DND-41 (cell line): ENCODE measurements around the gene MYOF.

ENCODE experiments used
- ATAC-seq: fragments of 200-7000 bp; cut with Tn5 transposase; 3 replicates; pipeline ENCODE4 v1.9.1; 2021; ENCODE audit warnings: low read depth; ENCODE audit not compliant: insufficient read depth
- DNase-seq: peaks from one replicate; pipeline ENCODE4 v3.0.0-alpha.2; 2020
- H2AFZ ChIP-seq: 2 replicates; pipeline ENCODE4 v1.6.0; 2012; ENCODE audit warnings: low read depth, low read length
- H3K27ac ChIP-seq: 2 replicates; pipeline ENCODE4 v1.5.1; 2012; ENCODE audit warnings: low read length, inconsistent platforms
- H3K27me3 ChIP-seq: fragments of 200-600 bp; sonication (generic); 2 replicates; pipeline ENCODE4 v1.6.0; 2012; ENCODE audit warnings: low read length, mild to moderate bottlenecking, inconsistent platforms; ENCODE audit not compliant: insufficient read depth, poor library complexity
- H3K36me3 ChIP-seq: 2 replicates; pipeline ENCODE4 v1.5.1; 2012; ENCODE audit warnings: low read length, inconsistent platforms; ENCODE audit not compliant: insufficient read depth
- H3K4me1 ChIP-seq: 2 replicates; pipeline ENCODE4 v1.5.1; 2012; ENCODE audit warnings: mild to moderate bottlenecking, low read length; ENCODE audit not compliant: insufficient read depth
- H3K4me2 ChIP-seq: 2 replicates; pipeline ENCODE4 v1.6.0; 2012; ENCODE audit warnings: mild to moderate bottlenecking, moderate library complexity, low read length, inconsistent platforms; ENCODE audit not compliant: insufficient read depth
- H3K4me3 ChIP-seq, 2 experiments: fragments of 200-600 bp in 1 of 2; shearing (Covaris generic) in 1 of 2; 2 replicates each; pipeline ENCODE4 v1.5.1; 2012 to 2016; ENCODE audit warnings: inconsistent platforms in 2 of 2, low read length in 2 of 2, mild to moderate bottlenecking in 2 of 2, low read depth in 1 of 2, moderate library complexity in 1 of 2
- H3K79me2 ChIP-seq: 2 replicates; pipeline ENCODE4 v1.6.0; 2012; ENCODE audit warnings: low read length, inconsistent platforms; ENCODE audit not compliant: insufficient read depth
- H3K9ac ChIP-seq: 2 replicates; pipeline ENCODE4 v1.6.0; 2012; ENCODE audit warnings: low read depth, mild to moderate bottlenecking, inconsistent platforms, low read length, moderate library complexity
- H3K9me3 ChIP-seq: 2 replicates; pipeline ENCODE4 v1.5.1; 2012; ENCODE audit warnings: low read length, moderate library complexity, mild to moderate bottlenecking, inconsistent platforms; ENCODE audit not compliant: insufficient read depth, severe bottlenecking
- H4K20me1 ChIP-seq: 2 replicates; pipeline ENCODE4 v1.6.0; 2012; ENCODE audit warnings: low read length; ENCODE audit not compliant: insufficient read depth
- CTCF ChIP-seq: IDR thresholded peaks from 2 replicates; pipeline ENCODE4 v1.5.1; 2012; ENCODE audit warnings: borderline replicate concordance, low read length, moderate library complexity, mild to moderate bottlenecking; ENCODE audit not compliant: poor library complexity, severe bottlenecking; ENCODE audit errors: extremely low read depth
- EZH2 ChIP-seq: IDR thresholded peaks from 3 replicates; pipeline ENCODE4 v1.6.1; 2012; ENCODE audit warnings: borderline replicate concordance, low read depth, mild to moderate bottlenecking, moderate library complexity, low read length, inconsistent platforms; ENCODE audit not compliant: severe bottlenecking

The MYOF gene

DNA sequence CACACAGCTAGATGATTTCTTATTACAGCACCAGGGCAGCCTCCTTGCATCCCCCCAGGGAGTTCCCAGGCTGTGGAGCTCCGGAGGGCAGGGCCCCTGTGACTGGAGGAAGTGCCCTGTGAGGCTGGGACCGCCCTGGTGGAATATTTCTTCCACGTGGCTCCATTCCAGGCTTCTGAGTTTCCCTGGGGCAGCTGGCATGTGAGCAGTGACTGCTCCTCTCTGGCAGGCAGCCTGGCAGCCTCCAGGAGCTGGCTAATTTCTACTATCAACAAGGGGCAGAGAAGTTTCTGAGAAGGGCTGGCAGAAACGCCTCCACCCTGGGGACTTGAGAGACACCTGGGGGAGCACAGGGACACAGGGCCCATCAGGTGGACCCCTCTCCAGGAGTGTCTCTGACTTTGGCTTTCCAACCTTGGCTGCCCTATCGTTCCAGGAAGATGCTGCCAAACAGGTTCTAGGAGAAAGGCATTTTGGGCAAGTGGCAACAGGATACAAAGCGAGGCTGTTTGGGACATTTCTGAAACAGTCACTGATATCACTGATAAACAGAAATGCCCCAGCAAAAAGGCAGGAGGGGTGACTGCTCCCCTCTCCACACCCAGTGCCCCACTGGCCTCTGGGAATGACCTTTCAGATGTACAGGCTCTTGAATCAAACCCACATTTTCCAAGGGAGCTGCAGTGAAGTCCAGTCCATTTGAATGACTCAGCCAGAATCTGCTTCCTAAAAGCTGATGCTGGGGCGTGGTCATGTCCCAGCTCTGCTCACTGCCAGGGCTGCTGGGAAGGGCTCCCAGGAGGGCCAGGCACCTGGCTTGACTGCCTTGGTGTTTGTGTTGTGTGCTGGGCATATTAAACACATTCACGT lies 16.1 kb downstream of the MYOF start:
- Histone ChIP-seq H3K27ac (no peak overlapping the region), H3K79me2 (no peaks in the 10 kb centered on the region)

GRCh38 chr10:93464776-93465388 lies 17.3 kb downstream of the MYOF start:
- Histone ChIP-seq H3K9ac (no peak overlapping the region), H3K4me1 (no peaks in the 10 kb centered on the region)

More for the DNA sequence above, 16.1 kb downstream of the MYOF start:
- ATAC-seq (no peak), DNase-seq (no peak)
- Histone ChIP-seq H4K20me1 (no peaks in the 10 kb centered on the region), H3K4me1 (no peaks in the 10 kb centered on the region), H3K9ac (no peak overlapping the region), H3K4me3 (no peak overlapping the region), H3K27me3 (no peaks in the 10 kb centered on the region), H3K9me3 (no peaks in the 10 kb centered on the region), H2AFZ (no peak overlapping the region), H3K36me3 (no peaks in the 10 kb centered on the region), H3K4me2 (no peak overlapping the region)
- no peak for TF ChIP-seq CTCF
- no peak for TF ChIP-seq EZH2

DNA sequence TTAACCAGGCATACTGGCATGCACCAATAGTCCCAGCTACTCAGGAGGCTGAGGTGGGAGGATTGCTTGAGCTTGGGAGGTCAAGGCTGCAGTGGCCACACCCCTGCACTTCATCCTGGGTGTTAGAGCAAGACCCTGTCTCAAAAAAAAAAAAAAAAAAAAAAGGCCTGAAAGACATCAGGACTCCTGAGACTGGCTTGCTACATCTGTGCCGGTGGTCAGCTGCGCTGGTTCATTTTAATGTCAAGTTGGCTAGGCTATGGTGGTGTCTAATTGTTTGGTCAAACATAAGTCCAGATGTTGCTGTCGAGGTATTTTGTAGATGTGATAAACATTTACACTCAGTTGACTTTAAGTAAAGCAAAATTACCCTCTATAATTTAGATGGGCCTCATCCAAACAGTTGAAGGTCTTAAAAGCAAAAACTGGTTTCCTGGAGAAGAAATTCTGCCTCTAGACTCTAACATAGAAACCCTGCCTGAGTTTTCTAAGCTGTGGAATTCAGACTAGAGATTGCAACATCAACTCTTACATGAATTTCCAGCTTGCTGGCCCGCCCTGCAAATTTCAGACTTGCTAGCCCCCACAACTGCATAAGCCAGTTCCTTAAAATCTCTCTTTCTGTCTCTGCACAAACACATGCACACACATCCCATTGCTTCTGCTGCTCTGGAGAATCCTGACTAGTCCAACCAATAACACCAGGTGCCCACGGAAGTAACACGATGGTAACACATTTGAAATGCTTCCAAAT lies 18.2 kb downstream of the MYOF start:
- H3K4me1 ChIP-seq: no peaks in the 10 kb centered on the region
- H3K9me3 ChIP-seq: no peaks in the 10 kb centered on the region
- H4K20me1 ChIP-seq: no peaks in the 10 kb centered on the region
- H3K36me3 ChIP-seq: no peaks in the 10 kb centered on the region
- no peaks in the 10 kb centered on the region for H3K27me3 ChIP-seq
- TF ChIP-seq EZH2 (no peak), CTCF (no peak)
- H3K4me2 ChIP-seq: no peak overlapping the region
- no peak overlapping the region for H2AFZ ChIP-seq
- no peak overlapping the region for H3K27ac ChIP-seq
- ATAC-seq (no peak), DNase-seq (no peak)
- no peak overlapping the region for H3K9ac ChIP-seq
- no peak overlapping the region for H3K4me3 ChIP-seq
- H3K79me2 ChIP-seq: no peaks in the 10 kb centered on the region

More at GRCh38 chr10:93464776-93465388, 17.3 kb downstream of the MYOF start:
- no peak for DNase-seq
- H4K20me1 ChIP-seq: no peaks in the 10 kb centered on the region
- H2AFZ ChIP-seq: no peak overlapping the region
- TF ChIP-seq CTCF (no peak), EZH2 (no peak)
- no peak overlapping the region for H3K27ac ChIP-seq
- no peaks in the 10 kb centered on the region for H3K9me3 ChIP-seq
- no peak overlapping the region for H3K4me3 ChIP-seq
- H3K27me3 ChIP-seq: no peaks in the 10 kb centered on the region
- H3K79me2 ChIP-seq: no peaks in the 10 kb centered on the region
- no peak overlapping the region for H3K4me2 ChIP-seq
- no peaks in the 10 kb centered on the region for H3K36me3 ChIP-seq
- ATAC-seq: no peak
